GM21515 (cell line): ENCODE data around the gene NOP9.
"Not testable (repeated sequence)": the region's sequence is repeated elsewhere in the genome, so short reads cannot be mapped to it uniquely, and the experiment has no call there.

Experiments used
- ATAC-seq: cut with Tn5 transposase; IDR thresholded peaks from one replicate; pipeline ENCODE4 v1.9.1; 2021; ENCODE audit not compliant: unreplicated experiment

The NOP9 gene

GRCh38 chr14:24323341-24323740 lies 23.7 kb downstream of the NOP9 start:
- ATAC-seq = no peak

- no peak for ATAC-seq
Observed at GRCh38 chr14:24324024-24324423, 24.4 kb downstream of the NOP9 start.

- ATAC-seq = no peak
Observed at GRCh38 chr14:24325041-24325530, 25.4 kb downstream of the NOP9 start.

- no peak for ATAC-seq
Observed at GRCh38 chr14:24325963-24326362, 26.3 kb downstream of the NOP9 start.

- ATAC-seq = no peak
Observed at GRCh38 chr14:24327303-24327702, 27.7 kb downstream of the NOP9 start.

- ATAC-seq = not testable (repeated sequence)
Observed at GRCh38 chr14:24327914-24328313, 28.3 kb downstream of the NOP9 start.

GRCh38 chr14:24329073-24329663 lies 29.5 kb downstream of the NOP9 start:
- ATAC-seq = no peak

GRCh38 chr14:24329736-24330135 lies 30.1 kb downstream of the NOP9 start:
- ATAC-seq = no peak

- ATAC-seq = no peak
Observed at GRCh38 chr14:24330973-24331674, 31.5 kb downstream of the NOP9 start.

GRCh38 chr14:24331731-24332267 lies 32.1 kb downstream of the NOP9 start:
- ATAC-seq = peak; percentile 2

- ATAC-seq = peak; percentile 77
Observed at GRCh38 chr14:24332268-24332993, 32.8 kb downstream of the NOP9 start.

GRCh38 chr14:24334431-24335291 lies 35.0 kb downstream of the NOP9 start, which contains the start of gene ADCY4:
TSS of gene ADCY4 (minus strand) at chr14:24335071. CDS start at chr14:24334652, 419 bp downstream.
- no peak for ATAC-seq

GRCh38 chr14:24335461-24336171 lies 36.0 kb downstream of the NOP9 start:
- no peak for ATAC-seq

- ATAC-seq = no peak
Observed at GRCh38 chr14:24337144-24337823, 37.6 kb downstream of the NOP9 start.

- ATAC-seq = no peak
Observed at GRCh38 chr14:24337824-24338175, 38.1 kb downstream of the NOP9 start.

GRCh38 chr14:24338843-24339242 lies 39.2 kb downstream of the NOP9 start:
- no peak for ATAC-seq

- peak; percentile 90 for ATAC-seq
Observed at GRCh38 chr14:24339284-24340151, 39.9 kb downstream of the NOP9 start, which contains the start of gene RIPK3. TSS of gene RIPK3 (minus strand) at chr14:24339991. CDS start at chr14:24339826, 165 bp downstream.

- ATAC-seq = no peak
Observed at GRCh38 chr14:24340606-24341005, 41.0 kb downstream of the NOP9 start.
